HEK293T (cell line): ENCODE results near the gene CDHR5.

Experiments used
- HDGF ChIP-seq: fragments of 450-650 bp; IDR thresholded peaks from 2 replicates; pipeline ENCODE4 v1.6.1; 2017; ENCODE audit warnings: antibody characterized with exemption, borderline replicate concordance
- SUZ12 ChIP-seq: fragments of 450-650 bp; IDR thresholded peaks from 2 replicates; pipeline ENCODE4 v1.6.1; 2016; ENCODE audit warnings: mild to moderate bottlenecking

GRCh38 chr11:645536-645935, 20.8 kb upstream of the CDHR5 start:
- TF ChIP-seq SUZ12: no peak
- TF ChIP-seq HDGF: no peak
